Measurements from ENCODE around the gene OGFOD3. TPM values are rescaled to one million over a fixed set of nuclear protein-coding genes. Genes with fewer than 3 reads are reported as not detected.

OGFOD3 gene
- total RNA-seq, 1 experiment from 2014 or later: 25.0 TPM

DNA sequence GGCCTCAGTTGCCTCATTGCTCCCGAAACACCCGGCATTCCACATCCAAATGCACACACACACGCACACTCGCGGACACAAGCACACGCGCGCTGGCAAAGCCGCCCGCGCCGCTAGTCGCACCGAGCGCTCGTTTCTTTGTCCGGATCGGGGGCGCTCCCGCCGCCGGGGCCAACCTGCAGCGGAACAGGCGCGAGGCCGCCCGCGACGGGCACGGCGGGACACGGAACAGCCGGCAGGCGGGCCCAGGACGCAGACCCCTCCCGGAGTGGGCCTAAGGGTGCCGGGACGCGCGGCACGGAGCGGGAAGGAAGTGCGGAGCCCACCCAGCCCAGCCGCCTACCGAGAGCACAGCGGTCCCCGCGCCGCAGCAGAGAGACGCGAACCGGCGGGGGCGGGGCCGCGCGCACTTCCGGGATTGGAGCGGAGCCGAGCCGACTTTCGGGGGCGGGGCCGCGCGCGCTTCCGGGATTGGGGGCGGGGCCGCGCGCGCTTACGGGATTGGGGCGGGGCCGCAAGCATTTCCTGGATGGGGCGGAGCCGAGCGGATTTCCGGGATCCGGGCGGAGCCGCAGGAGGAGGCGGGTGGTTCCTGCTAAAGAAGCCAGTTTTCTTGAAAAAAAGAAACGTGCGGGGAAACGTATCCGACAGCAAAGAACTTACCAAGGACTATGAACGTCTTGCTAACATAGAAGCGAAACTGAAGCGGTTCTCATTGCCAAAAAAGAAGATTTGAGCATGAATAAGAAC lies 32.1 kb upstream of the OGFOD3 start, which contains the start of gene CYBC1:
CYBC1 (minus strand) TSS at position 396 of the 750 bp plus-strand sequence. CDS start 1,498 bp downstream, outside the sequence.
- BruUV-seq (replicated peaks): TSS peak; percentile 78
- POLR2A ChIA-PET (ENCODE audit: low non-redundant PET): interaction anchor here (0.6 kb wide), 1 partner anchor 70 kb away, joined by 3 read pairs; no protein-coding TSS in a partner anchor

DNA sequence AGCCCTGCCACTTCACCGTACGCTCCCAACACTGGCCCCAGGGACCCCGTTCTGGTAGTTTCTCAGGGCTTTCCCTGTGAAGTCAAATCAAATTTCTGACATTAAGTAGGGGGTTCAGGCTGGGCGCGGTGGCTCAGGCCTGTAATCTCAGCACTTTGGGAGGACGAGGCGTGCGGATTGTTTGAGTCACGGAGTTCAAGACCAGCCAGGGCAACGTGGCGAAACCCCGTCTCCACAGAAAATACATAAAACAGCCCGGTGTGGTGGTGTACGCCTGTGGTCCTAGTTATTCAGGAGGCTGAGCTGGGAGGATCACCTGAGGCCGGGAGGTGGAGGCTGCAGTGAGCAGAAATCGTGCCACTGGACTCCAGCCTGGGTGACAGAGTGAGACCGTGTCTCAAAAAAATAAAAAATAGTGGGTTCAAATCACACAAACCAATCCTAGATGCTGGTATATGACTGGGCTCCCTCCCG lies 31.5 kb upstream of the OGFOD3 start:
- TF ChIP-seq, protein P1, sequence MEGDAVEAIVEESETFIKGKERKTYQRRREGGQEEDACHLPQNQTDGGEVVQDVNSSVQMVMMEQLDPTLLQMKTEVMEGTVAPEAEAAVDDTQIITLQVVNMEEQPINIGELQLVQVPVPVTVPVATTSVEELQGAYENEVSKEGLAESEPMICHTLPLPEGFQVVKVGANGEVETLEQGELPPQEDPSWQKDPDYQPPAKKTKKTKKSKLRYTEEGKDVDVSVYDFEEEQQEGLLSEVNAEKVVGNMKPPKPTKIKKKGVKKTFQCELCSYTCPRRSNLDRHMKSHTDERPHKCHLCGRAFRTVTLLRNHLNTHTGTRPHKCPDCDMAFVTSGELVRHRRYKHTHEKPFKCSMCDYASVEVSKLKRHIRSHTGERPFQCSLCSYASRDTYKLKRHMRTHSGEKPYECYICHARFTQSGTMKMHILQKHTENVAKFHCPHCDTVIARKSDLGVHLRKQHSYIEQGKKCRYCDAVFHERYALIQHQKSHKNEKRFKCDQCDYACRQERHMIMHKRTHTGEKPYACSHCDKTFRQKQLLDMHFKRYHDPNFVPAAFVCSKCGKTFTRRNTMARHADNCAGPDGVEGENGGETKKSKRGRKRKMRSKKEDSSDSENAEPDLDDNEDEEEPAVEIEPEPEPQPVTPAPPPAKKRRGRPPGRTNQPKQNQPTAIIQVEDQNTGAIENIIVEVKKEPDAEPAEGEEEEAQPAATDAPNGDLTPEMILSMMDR (conservative IDR thresholded peaks at IDR 0.05; ENCODE audit: low read depth, low read length): no peak
- no peak for TF ChIP-seq EZH2 (IDR thresholded peaks at IDR 0.05; ENCODE audit: borderline replicate concordance, low read depth, low read length, poor library complexity, severe bottlenecking)
- peak overlapping the region; percentile 93 for H3K27ac ChIP-seq (ENCODE audit: low read depth, low read length, poor library complexity, severe bottlenecking)
- H3K9me3 ChIP-seq (ENCODE audit: low read depth, low read length, poor library complexity, severe bottlenecking): no peaks in the 10 kb centered on the region
- intact Hi-C loops (cut with micrococcal nuclease; ENCODE audit: unreplicated experiment): no loop called here
- DNase-seq (ENCODE audit: low spot score): no peak
- peak overlapping the region; percentile 99 for H3K4me3 ChIP-seq (ENCODE audit: low read depth, low read length, poor library complexity, severe bottlenecking)
- H3K36me3 ChIP-seq (ENCODE audit: insufficient read depth, low read length, poor library complexity, severe bottlenecking): peaks cover 3% of the 10 kb centered on the region
- POLR2A ChIA-PET (ENCODE audit: low non-redundant PET): no interaction called here
- CTCF ChIA-PET: no interaction called here
- peaks cover 14% of the 10 kb centered on the region for H3K4me1 ChIP-seq (ENCODE audit: insufficient read depth, low read length, poor library complexity, severe bottlenecking)
- BruUV-seq (replicated peaks): no TSS peak
- no peaks in the 10 kb centered on the region for H3K27me3 ChIP-seq (replicated peaks; ENCODE audit: insufficient read depth, low read depth, low read length, poor library complexity)

More for the DNA sequence above, 32.1 kb upstream of the OGFOD3 start, which contains the start of gene CYBC1:
- Histone ChIP-seq H3K4me3 (ENCODE audit: low read depth, low read length, poor library complexity, severe bottlenecking) (peak within 1 kb of the TSS; percentile 99), H3K36me3 (ENCODE audit: insufficient read depth, low read length, poor library complexity, severe bottlenecking) (peaks cover 3% of the 10 kb centered on the region), H3K27ac (ENCODE audit: low read depth, low read length, poor library complexity, severe bottlenecking) (peak within 1 kb of the TSS; percentile 93), H3K27me3 (replicated peaks; ENCODE audit: insufficient read depth, low read depth, low read length, poor library complexity) (no peaks in the 10 kb centered on the region), H3K9me3 (ENCODE audit: low read depth, low read length, poor library complexity, severe bottlenecking) (no peaks in the 10 kb centered on the region), H3K4me1 (ENCODE audit: insufficient read depth, low read length, poor library complexity, severe bottlenecking) (peaks cover 14% of the 10 kb centered on the region)
- DNase-seq (ENCODE audit: low spot score): peak; percentile 95
- intact Hi-C loops (cut with micrococcal nuclease; ENCODE audit: unreplicated experiment): no loop called here
- TF ChIP-seq, protein P1 (conservative IDR thresholded peaks at IDR 0.05; ENCODE audit: low read depth, low read length): no peak
- no peak for TF ChIP-seq EZH2 (IDR thresholded peaks at IDR 0.05; ENCODE audit: borderline replicate concordance, low read depth, low read length, poor library complexity, severe bottlenecking)
- CTCF ChIA-PET: no interaction called here

DNA sequence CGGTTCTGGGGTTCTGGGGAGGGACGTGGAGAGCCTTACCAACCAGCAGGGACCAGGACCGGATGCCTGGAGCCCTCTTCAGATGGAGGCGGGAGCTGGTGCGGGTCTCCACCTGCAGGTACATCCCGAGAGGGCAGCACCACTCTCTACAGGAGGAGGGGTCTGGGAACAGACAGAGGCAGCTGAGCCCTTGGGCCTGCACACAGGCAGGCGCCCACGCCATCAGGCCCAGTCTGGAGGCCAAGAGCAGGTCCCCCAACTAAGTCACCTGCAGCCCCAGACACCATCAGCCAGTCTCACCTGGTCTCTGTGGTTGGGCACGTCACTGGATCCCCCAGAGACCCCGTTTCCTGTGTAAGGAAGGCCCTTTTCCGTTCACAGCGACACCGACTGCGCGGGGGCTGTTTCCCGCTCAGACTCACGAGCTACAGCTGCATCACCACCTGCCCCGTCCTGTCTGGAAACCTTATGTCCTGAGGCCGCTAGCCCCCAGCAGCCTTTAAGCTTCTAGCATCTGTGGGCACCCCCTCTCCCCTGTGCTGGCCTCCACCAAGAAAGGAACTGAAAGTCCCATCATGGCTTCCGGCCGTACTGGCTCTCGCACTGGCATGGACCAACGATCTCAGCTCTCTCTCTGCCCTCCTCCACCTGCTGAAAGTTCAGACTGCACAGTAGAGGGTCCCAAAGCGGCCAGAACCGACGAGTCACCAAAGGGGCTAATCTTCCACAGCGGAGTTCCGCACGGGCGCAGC lies 30.9 kb upstream of the OGFOD3 start:
- Histone ChIP-seq H3K27me3 (replicated peaks; ENCODE audit: insufficient read depth, low read depth, low read length, poor library complexity) (no peaks in the 10 kb centered on the region), H3K4me3 (ENCODE audit: low read depth, low read length, poor library complexity, severe bottlenecking) (peak overlapping the region; percentile 99), H3K4me1 (ENCODE audit: insufficient read depth, low read length, poor library complexity, severe bottlenecking) (peaks cover 14% of the 10 kb centered on the region), H3K27ac (ENCODE audit: low read depth, low read length, poor library complexity, severe bottlenecking) (peak overlapping the region; percentile 93), H3K9me3 (ENCODE audit: low read depth, low read length, poor library complexity, severe bottlenecking) (no peaks in the 10 kb centered on the region), H3K36me3 (ENCODE audit: insufficient read depth, low read length, poor library complexity, severe bottlenecking) (peaks cover 6% of the 10 kb centered on the region)
- TF ChIP-seq, protein P1 (conservative IDR thresholded peaks at IDR 0.05; ENCODE audit: low read depth, low read length): no peak
- no peak for TF ChIP-seq EZH2 (IDR thresholded peaks at IDR 0.05; ENCODE audit: borderline replicate concordance, low read depth, low read length, poor library complexity, severe bottlenecking)
- ChIA-PET CTCF (no interaction called here), POLR2A (ENCODE audit: low non-redundant PET) (no interaction called here)
- intact Hi-C loops (cut with micrococcal nuclease; ENCODE audit: unreplicated experiment): no loop called here
- no peak for DNase-seq (ENCODE audit: low spot score)
- no TSS peak for BruUV-seq (replicated peaks)

Data from A673 (cell line).